Osteocyte (in vitro differentiated cells): ENCODE results near the gene XBP1. TPM values are rescaled to one million over a fixed set of nuclear protein-coding genes. Genes with fewer than 3 reads are reported as not detected.

ENCODE experiments used
- DNase-seq: peaks from one replicate; pipeline ENCODE4 v3.0.0; 2021; ENCODE audit warnings: mixed read lengths; ENCODE audit not compliant: unreplicated experiment; ENCODE audit errors: extremely low spot score
- H3K27ac Mint-ChIP-seq: one replicate; pipeline ENCODE4 v1.8.0; 2021; ENCODE audit warnings: mild to moderate bottlenecking, mixed read lengths; ENCODE audit not compliant: unreplicated experiment
- H3K27me3 Mint-ChIP-seq: one replicate; pipeline ENCODE4 v1.8.0; 2021; ENCODE audit warnings: mixed read lengths; ENCODE audit not compliant: unreplicated experiment
- H3K36me3 Mint-ChIP-seq: one replicate; pipeline ENCODE4 v1.8.0; 2021; ENCODE audit warnings: mixed read lengths; ENCODE audit not compliant: unreplicated experiment
- H3K4me1 Mint-ChIP-seq: one replicate; pipeline ENCODE4 v1.8.0; 2021; ENCODE audit warnings: mixed read lengths; ENCODE audit not compliant: unreplicated experiment
- H3K4me3 Mint-ChIP-seq: one replicate; pipeline ENCODE4 v1.8.0; 2021; ENCODE audit warnings: mild to moderate bottlenecking, moderate library complexity, mixed read lengths; ENCODE audit not compliant: unreplicated experiment
- H3K9me3 Mint-ChIP-seq: one replicate; pipeline ENCODE4 v1.8.0; 2021; ENCODE audit warnings: mixed read lengths; ENCODE audit not compliant: unreplicated experiment
- total RNA-seq: library from RNA; stranded (reverse); gene quantifications from 2 replicates; pipeline ENCODE4 v1.2.1, GENCODE V29; 2021
- TF ChIP-seq, protein P1 (sequence below): fragments of 200-600 bp; sonication (generic); IDR thresholded peaks from 2 replicates; pipeline ENCODE4 v1.5.0; 2021; ENCODE audit warnings: antibody characterized with exemption, mild to moderate bottlenecking, moderate library complexity

The XBP1 gene
- total RNA-seq, 1 donor from 2014 or later = 150 TPM

DNA sequence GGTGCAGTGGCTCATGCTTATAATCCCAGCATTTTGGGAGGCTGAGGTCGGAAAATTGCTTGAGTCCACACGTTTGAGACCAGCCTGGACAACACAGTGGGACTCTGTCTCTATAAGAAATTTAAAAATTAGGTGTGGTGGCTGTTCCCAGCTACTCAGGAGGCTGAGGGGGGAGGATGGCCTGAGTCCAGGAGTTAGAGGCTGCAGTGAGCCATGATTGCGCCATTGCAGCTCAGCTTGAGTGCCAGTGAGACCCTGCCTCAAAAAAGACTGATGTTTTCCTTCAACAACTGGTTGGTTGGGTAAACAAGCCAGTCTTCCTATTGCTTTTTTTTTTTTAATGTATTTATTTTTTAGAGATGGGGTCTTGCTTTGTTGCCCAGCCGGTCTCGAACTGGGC is 9.2 kb downstream of the XBP1 start:
- no peak for DNase-seq
- H3K27ac Mint-ChIP-seq = no peak overlapping the region
- no peak overlapping the region for H3K4me3 Mint-ChIP-seq
- H3K4me1 Mint-ChIP-seq = peaks cover 5% of the 10 kb centered on the region
- H3K9me3 Mint-ChIP-seq = no peaks in the 10 kb centered on the region
- H3K36me3 Mint-ChIP-seq = peaks cover 39% of the 10 kb centered on the region
- H3K27me3 Mint-ChIP-seq = no peaks in the 10 kb centered on the region
- TF ChIP-seq, protein P1, sequence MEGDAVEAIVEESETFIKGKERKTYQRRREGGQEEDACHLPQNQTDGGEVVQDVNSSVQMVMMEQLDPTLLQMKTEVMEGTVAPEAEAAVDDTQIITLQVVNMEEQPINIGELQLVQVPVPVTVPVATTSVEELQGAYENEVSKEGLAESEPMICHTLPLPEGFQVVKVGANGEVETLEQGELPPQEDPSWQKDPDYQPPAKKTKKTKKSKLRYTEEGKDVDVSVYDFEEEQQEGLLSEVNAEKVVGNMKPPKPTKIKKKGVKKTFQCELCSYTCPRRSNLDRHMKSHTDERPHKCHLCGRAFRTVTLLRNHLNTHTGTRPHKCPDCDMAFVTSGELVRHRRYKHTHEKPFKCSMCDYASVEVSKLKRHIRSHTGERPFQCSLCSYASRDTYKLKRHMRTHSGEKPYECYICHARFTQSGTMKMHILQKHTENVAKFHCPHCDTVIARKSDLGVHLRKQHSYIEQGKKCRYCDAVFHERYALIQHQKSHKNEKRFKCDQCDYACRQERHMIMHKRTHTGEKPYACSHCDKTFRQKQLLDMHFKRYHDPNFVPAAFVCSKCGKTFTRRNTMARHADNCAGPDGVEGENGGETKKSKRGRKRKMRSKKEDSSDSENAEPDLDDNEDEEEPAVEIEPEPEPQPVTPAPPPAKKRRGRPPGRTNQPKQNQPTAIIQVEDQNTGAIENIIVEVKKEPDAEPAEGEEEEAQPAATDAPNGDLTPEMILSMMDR = no peak

DNA sequence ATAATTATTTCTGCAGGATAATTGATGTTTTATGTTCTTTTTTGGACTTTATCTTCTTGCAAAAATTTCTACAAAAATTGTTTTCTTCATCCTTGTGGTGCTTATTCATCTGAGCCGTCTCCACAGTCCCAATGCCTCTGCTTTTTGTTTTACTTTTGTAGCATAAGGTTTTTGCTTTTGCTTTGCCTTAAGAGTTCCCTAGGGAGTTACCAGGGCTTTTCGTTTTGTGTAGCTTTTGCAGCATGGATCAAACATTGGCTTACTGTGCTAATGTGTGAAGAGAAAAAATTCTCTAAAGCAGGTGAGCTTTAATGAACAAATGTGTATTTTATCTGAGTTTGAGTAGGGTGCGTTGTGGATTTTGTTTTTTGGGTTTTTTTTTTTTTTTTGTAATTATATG is 11.8 kb downstream of the XBP1 start:
- Mint-ChIP-seq H3K4me3 (no peak overlapping the region), H3K36me3 (peaks cover 30% of the 10 kb centered on the region), H3K9me3 (no peaks in the 10 kb centered on the region), H3K4me1 (peaks cover 5% of the 10 kb centered on the region), H3K27me3 (no peaks in the 10 kb centered on the region), H3K27ac (no peak overlapping the region)
- TF ChIP-seq, protein P1 = no peak
- DNase-seq = no peak

DNA sequence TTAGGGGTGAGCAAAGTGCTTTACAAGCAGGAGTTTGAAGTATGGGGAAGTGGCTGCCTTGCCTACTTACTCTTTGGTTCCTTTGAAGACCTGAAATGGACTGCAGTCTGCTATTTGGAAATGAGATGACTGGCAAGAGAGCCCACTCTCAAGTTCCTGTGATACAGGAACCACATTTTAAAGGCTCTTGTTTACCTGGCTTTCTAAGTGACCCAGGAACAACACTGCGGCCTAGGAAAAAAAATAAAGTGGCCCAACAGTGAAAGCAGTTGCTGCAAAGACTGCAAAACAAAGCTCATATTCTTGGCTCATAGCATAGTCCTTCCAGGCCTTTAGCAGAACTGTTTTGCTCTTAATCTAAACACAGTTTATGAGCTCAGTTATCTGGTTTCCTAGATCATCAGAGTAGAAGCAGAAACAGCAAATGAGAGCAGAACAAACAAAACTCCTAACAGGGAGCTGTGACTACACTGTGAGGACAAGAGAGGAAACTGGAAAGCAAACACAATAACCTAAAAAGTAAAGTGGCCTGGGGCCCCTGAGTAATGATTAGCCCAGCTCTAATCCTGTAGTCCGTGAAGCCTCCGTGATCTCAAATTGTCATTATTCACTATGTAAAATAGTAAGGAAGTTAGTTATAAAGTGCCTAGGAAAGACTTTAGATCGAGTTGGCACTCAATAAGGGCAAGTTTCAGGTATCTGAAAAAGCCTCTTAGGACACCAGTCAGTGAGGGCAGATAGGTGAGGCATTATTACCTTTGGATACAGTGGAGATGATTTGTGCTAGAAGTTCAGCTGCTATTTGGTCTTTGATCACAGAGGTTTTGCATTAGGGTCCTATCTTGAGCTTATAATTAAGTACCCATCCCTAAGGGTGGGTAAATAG is 16.3 kb downstream of the XBP1 start:
- Mint-ChIP-seq H3K9me3 (no peaks in the 10 kb centered on the region), H3K4me3 (no peak overlapping the region), H3K27ac (no peak overlapping the region), H3K4me1 (peaks cover 7% of the 10 kb centered on the region), H3K27me3 (no peaks in the 10 kb centered on the region), H3K36me3 (peaks cover 41% of the 10 kb centered on the region)
- DNase-seq = no peak
- TF ChIP-seq, protein P1 = no peak

DNA sequence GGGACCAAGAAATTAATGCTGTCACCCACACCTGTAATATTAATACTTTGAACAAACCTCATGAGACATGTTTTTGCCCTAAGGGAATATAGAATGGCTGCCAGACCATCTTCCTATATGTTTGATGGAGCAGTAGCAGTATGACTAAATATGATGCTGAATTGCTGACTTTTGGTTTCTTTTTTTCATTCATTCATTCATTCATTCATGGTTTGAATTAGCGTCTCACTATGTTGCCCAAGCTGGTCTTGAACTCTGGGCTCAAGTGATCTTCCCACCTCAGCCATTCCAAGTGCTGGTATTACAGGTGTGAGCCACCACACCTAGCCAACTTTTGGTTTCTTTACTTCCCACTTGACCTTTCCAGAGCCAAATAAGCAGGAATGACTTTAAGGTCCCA is 20.1 kb downstream of the XBP1 start:
- no peak overlapping the region for H3K27ac Mint-ChIP-seq

DNA sequence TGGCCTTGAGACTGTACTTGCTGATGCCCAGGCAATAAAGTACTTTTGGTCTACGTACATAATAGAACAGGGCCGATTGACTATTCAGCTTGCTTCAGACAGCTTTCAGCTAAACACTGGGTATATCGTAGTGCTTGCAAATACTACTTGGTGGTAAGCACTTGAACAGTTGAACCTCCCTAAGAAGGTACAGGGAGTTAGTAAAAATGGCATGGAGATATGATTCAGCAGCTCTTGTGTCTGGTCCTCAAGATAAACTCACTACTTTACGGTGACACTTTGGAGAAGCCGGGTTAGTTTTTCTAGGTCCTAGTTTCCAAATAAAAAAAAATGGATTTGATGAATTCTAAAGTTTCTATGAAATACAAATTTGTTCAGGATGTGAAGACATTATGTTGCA is 20.5 kb downstream of the XBP1 start:
- Mint-ChIP-seq H3K4me3 (no peak overlapping the region), H3K4me1 (peaks cover 4% of the 10 kb centered on the region), H3K9me3 (no peaks in the 10 kb centered on the region), H3K36me3 (peaks cover 18% of the 10 kb centered on the region), H3K27me3 (no peaks in the 10 kb centered on the region), H3K27ac (no peak overlapping the region)
- no peak for DNase-seq
- TF ChIP-seq, protein P1 = no peak

More for the DNA sequence above, 20.1 kb downstream of the XBP1 start:
- H3K27me3 Mint-ChIP-seq = no peaks in the 10 kb centered on the region
- TF ChIP-seq, protein P1 = no peak
- no peak for DNase-seq
- no peaks in the 10 kb centered on the region for H3K9me3 Mint-ChIP-seq
- H3K4me1 Mint-ChIP-seq = peaks cover 3% of the 10 kb centered on the region
- H3K36me3 Mint-ChIP-seq = peaks cover 20% of the 10 kb centered on the region
- H3K4me3 Mint-ChIP-seq = no peak overlapping the region
